Mucosa of descending colon (tissue), 3 donors: ENCODE measurements around the gene CARMIL1. TPM values are rescaled to one million over a fixed set of nuclear protein-coding genes. Genes with fewer than 3 reads are reported as not detected.
"Not testable (repeated sequence)": the region's sequence is repeated elsewhere in the genome, so short reads cannot be mapped to it uniquely, and the experiment has no call there.

ENCODE experiments used
- ATAC-seq: fragments of 200-7000 bp; cut with Tn5 transposase; one replicate; pipeline ENCODE4 v1.9.1; 2020; ENCODE audit warnings: mild to moderate bottlenecking, moderate library complexity
- DNase-seq, 3 donors: peaks; one replicate each; pipeline ENCODE4 v3.0.0-alpha.2; 2020
- H3K36me3 ChIP-seq: fragments of 200-600 bp; one replicate; pipeline ENCODE4 v1.8.0; 2021; ENCODE audit warnings: low read depth, mild to moderate bottlenecking
- H3K4me1 ChIP-seq: fragments of 200-600 bp; one replicate; pipeline ENCODE4 v1.8.0; 2021; ENCODE audit warnings: low read depth, mild to moderate bottlenecking
- H3K4me3 ChIP-seq: fragments of 200-600 bp; one replicate; pipeline ENCODE4 v1.8.0; 2021; ENCODE audit warnings: mild to moderate bottlenecking
- H3K9me3 ChIP-seq: fragments of 200-600 bp; one replicate; pipeline ENCODE4 v1.8.0; 2021; ENCODE audit warnings: mild to moderate bottlenecking
- CTCF ChIP-seq: fragments of 200-600 bp; IDR thresholded peaks from one replicate; pipeline ENCODE4 v1.8.0; 2022; ENCODE audit warnings: antibody characterized with exemption, mild to moderate bottlenecking
- intact Hi-C, 2 donors: fragments of 100-400 bp; cut with DNase I in 1 of 2; cut with micrococcal nuclease in 1 of 2; formaldehyde crosslinking; loops; one replicate each; pipeline versions ENCODE4 v1.11.0 to v1.11.1; 2022; cut with DNase I, micrococcal nuclease
- total RNA-seq, 3 donors: library from RNA; stranded (reverse); fragmentation: NEBNext Ultra II Directional in 2 of 3; extraction: Animal tissue kit (Norgen Biotek cat#: 25700) in 2 of 3; gene quantifications; one replicate each; pipeline versions ENCODE4 v1.2.1 to v1.2.4, GENCODE V29; 2021 to 2023
- donor health status: DM: no; HTN: no; CAD: no; lungs with moderate emphysema.
- donor health status: DM: no; HTN: no; CAD: no.
- donor health status: DM: no; HTN: yes; CAD: no.

Gene CARMIL1
- total RNA-seq, 3 donors from 2014 or later: 21.8 to 61.0 (median 44.8) TPM

- DNase-seq: no peak
- intact Hi-C loops: no loop called here
- no peak for TF ChIP-seq CTCF
- Histone ChIP-seq H3K36me3 (no peaks in the 10 kb centered on the region), H3K4me3 (no peak overlapping the region), H3K9me3 (no peaks in the 10 kb centered on the region), H3K4me1 (peaks cover 17% of the 10 kb centered on the region)
- no peak for ATAC-seq
These were observed 91.8 kb downstream of the CARMIL1 start for GRCh38 chr6:25371037-25371347.

- no peaks in the 10 kb centered on the region for H3K9me3 ChIP-seq
- no peaks in the 10 kb centered on the region for H3K36me3 ChIP-seq
- H3K4me3 ChIP-seq: no peak overlapping the region
- ATAC-seq (no peak), DNase-seq (no peak)
- intact Hi-C loops: no loop called here
- no peaks in the 10 kb centered on the region for H3K4me1 ChIP-seq
- TF ChIP-seq CTCF: no peak
These were observed 96.0 kb downstream of the CARMIL1 start for GRCh38 chr6:25375125-25375524.

GRCh38 chr6:25377664-25378063, 98.5 kb downstream of the CARMIL1 start:
- H3K4me1 ChIP-seq: no peaks in the 10 kb centered on the region
- H3K36me3 ChIP-seq: no peaks in the 10 kb centered on the region
- no peak for TF ChIP-seq CTCF
- intact Hi-C loops: no loop called here
- DNase-seq: no peak
- H3K4me3 ChIP-seq: no peak overlapping the region
- no peaks in the 10 kb centered on the region for H3K9me3 ChIP-seq
- no peak for ATAC-seq

- ATAC-seq: peak; percentile 43
- Histone ChIP-seq H3K4me1 (no peaks in the 10 kb centered on the region), H3K36me3 (no peaks in the 10 kb centered on the region), H3K4me3 (no peak overlapping the region), H3K9me3 (no peaks in the 10 kb centered on the region)
- TF ChIP-seq CTCF: no peak
- no peak for DNase-seq
- intact Hi-C loops: no loop called here
These were observed 101.9 kb downstream of the CARMIL1 start for GRCh38 chr6:25381077-25381476.

GRCh38 chr6:25382476-25382875, 103.3 kb downstream of the CARMIL1 start:
- not testable (repeated sequence) for ATAC-seq

GRCh38 chr6:25384234-25384633, 105.1 kb downstream of the CARMIL1 start:
- Histone ChIP-seq H3K36me3 (no peaks in the 10 kb centered on the region), H3K4me3 (no peak overlapping the region), H3K9me3 (no peaks in the 10 kb centered on the region), H3K4me1 (no peaks in the 10 kb centered on the region)
- intact Hi-C loops: no loop called here
- ATAC-seq: no peak
- no peak for DNase-seq
- no peak for TF ChIP-seq CTCF

More at GRCh38 chr6:25382476-25382875, 103.3 kb downstream of the CARMIL1 start:
- H3K36me3 ChIP-seq, H3K4me1 ChIP-seq, H3K9me3 ChIP-seq, intact Hi-C loops, H3K4me3 ChIP-seq, DNase-seq: not testable (repeated sequence)
